Ramos (cell line): ENCODE results near the gene MEF2C.

Experiments used
- in situ Hi-C: fragments of 300-500 bp; cut with MboI; formaldehyde crosslinking; loops from one replicate; pipeline ENCODE4 v1.14.3; 2022; ENCODE audit warnings: low sequenced_read_pairs; ENCODE audit not compliant: unreplicated experiment

MEF2C gene

DNA sequence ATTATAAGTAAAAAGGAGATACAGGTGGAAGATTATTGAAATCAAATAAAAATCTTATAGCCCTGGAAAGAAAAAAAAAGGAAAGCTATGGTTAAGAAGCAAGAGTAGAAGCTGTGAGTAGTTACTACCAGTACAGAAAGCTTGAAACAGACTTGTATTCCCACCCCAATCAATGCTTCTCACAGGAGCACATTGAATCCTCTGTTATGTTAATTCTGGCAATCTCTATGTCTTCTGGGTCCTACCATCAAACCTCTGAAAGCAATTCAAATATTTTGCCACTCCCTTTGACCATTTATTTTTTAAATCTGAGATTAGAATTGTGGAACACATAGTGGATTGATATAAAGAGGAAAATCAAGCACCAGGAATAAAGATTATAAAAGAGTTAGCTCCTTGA, 186.5 kb downstream of the MEF2C start:
- in situ Hi-C loops: no loop called here

DNA sequence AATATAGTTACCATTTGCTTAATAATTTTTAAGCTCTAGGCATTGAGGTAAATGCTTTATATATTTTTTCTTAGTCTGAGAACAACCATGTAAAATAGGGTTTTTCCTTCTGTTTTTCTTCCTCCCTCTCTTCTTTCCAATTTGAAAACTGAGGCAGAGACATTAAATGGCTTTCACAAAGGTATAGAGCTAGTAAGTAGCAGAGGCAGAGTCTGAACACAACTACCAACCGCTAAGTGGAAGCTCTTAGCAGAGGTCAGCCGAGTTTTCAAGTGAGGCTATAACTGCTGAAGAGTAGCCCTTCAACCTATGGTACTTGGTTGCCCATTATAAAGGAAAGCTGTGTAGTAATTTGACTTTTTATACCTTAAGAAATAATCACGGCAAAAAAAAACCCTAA, 187.1 kb downstream of the MEF2C start:
- in situ Hi-C loops: no loop called here

DNA sequence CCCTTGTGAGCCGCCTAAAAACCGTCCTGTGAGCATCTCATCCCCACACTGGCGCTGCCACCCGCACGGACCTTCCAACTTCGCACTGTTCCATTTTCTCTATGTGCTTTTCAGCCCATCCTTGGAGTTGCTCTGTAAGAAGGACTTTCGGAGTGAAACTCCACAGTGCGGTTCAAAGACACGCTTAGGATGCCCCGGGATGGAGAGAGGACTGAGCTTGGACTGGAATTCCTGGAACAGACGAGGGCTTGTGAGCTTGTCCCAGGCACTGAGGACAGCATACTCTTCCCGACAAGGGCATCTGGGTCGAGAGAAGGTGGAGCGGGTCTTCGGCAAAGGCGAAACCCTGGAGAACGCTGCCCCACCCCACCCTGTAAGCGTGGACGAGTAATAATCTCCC, 187.8 kb downstream of the MEF2C start:
- in situ Hi-C loops: no loop called here

DNA sequence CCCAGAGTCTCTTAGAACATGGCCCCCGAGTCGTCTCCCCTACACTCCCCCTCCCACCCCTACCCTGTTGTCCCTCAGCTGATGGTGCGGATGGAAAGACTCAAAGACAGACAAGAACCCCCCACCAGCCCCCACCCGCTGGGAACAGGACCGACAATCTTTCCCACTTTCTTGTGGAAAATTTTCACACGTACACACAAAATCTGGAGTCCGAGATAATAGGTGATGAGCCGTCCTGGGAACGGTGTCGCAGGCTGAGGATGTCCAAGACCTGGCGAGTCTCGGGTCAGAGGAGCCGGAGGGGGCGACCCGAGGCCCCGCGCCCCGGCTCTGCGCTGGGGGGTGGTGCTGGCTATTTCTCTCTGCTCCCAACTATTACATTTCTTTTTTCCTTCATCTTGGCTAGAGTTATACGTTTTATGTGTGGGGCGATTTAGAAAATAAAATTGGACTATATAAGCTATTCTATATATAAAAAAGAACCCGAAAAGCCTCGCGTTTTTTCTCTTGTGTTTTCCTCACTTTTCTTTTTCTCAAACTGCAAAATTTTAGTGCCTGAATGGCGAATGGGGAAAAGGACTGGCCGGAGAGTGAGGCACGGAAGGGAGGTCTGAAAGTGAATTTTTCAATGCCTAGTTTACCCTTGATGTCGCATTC, 188.8 kb downstream of the MEF2C start:
- in situ Hi-C loops: no loop called here

DNA sequence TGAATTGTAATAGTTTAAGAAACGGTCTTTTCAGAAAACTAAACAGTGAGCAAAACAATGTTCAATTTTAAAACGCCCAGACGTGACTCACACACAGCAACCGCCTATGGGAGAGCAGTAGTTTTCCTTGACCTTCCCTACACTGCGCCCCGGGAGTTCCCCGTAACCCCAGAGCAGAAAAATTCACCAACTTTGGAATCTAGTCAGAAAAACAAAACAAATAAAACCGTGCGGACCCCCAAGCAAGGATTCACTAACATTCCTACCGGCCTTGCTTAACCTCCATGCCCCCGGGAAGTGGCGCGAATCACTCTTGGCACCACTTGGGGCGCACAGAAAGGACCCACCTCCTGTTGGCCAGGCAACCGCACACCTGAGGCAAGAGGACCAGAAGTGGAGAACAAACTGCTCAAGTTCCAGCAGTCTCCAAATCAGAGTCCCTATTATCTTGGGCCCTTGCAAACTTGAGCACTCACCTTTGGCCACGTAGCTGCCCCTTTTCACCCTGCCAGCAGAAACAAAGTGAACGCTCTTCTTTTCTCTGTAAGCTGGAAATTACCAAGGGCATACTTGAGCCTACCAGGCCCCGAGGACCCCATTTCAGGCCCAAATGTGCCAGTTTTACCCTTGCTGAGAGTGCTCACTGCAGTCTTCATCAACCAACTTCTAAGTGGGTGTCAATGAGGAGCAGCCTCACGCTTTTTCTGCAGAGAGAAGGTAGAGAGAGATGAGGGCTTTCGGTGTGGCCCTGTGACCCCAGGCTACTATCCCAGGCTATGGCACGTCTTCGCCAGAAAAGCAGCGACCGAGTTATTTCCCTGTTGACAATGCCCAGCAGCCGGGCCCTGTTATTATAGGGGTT, 189.7 kb downstream of the MEF2C start:
- in situ Hi-C loops: no loop called here

DNA sequence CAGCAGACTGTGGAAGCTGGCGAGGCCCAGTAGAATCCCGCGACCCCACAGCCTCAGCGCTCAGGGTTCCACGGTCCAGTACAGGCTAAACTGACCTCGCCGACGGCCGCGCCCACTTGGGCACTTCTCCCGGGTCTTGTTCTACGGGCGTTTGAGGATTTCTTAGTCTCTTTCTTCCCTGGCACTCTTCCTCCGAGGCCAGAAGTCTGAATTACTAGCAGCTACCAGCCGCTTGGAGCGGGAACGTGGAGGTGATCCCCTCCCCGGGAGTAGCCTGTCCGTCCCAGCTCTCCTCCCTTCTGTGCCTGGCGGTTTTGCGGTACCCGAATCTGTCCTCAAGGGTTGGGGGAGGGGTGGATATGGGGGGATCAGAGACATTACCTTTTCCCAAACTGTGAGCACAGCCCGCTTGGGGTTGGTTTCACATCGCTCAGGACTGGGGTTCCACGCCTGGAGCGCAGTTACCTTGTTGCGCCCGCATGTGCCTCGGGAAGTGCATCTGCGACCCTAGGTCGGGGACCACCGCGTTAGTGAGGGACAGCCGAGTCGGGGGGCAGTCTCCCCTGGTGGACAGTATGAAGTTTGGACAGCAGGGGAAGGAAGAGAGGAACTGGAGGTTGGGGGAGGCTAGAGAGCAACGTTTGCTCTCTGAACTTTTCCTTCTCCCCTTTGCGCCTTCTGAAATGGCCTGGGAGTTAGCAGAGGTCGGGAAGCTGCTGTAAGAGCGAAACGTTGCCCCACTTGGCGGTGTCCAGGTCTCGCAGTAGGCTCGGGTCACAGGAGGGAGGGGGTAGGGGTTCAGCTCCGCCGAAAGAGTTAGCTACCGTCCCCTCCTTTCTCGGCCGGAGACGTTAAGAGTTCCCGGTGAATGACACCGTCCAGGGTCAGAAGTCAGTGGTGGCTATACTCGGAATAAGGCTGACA, 190.8 kb downstream of the MEF2C start:
- in situ Hi-C loops: no loop called here

DNA sequence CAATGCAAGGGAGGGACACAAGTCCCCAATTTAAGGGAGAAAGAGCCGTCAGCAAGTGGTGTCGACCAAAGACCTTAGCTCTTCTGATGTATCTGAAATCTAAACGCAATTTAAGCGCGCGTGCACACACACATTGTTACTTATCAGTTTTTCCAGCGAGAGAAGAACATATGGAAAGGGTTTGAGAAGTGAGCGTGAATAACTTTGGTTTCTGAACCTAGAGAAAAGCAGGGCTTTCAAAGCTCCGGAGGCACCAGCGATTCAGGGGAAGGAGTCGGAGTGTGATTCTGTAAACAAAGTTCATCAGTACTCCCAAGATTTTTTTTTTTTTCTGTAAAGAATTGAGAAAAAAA, 191.8 kb downstream of the MEF2C start:
- in situ Hi-C loops: no loop called here

DNA sequence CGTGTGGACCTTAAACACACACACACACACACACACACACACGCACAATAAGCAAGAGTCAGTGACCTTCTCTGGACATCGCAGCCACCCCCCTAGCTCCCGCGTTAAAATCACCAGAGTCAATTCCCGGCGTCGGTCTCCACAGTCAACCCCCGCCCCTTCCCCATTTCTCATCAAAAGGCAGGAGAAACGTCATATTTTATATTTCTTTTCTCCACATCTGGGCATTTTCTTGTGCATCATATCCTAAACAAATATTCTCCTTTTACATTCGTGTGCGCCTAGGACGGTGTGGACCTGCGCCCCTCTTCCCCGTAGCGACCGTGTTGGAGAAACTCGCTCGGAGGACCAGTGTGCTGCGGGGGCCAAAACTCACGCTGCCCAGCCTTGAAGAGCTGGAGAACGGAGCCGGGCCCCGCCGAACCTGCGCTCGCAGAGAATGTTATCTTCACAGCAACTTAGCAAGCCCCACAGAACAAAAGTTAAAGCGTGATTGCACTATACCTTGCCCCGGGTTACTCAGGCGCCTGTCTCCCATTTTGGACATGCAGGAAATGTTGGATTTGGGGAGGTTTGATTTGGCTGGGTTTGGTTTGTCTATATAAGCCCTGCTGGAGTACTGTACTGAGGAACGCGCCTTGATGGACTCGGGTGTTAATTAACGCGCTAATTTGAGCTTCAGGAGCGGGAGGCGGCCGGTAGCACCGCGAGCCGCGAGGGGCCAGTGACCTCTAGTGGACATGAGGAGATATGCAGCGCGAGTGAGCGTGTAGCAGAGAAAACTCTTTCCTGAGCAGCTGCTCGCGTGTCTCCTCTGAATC, 192.4 kb downstream of the MEF2C start:
- in situ Hi-C loops: no loop called here

DNA sequence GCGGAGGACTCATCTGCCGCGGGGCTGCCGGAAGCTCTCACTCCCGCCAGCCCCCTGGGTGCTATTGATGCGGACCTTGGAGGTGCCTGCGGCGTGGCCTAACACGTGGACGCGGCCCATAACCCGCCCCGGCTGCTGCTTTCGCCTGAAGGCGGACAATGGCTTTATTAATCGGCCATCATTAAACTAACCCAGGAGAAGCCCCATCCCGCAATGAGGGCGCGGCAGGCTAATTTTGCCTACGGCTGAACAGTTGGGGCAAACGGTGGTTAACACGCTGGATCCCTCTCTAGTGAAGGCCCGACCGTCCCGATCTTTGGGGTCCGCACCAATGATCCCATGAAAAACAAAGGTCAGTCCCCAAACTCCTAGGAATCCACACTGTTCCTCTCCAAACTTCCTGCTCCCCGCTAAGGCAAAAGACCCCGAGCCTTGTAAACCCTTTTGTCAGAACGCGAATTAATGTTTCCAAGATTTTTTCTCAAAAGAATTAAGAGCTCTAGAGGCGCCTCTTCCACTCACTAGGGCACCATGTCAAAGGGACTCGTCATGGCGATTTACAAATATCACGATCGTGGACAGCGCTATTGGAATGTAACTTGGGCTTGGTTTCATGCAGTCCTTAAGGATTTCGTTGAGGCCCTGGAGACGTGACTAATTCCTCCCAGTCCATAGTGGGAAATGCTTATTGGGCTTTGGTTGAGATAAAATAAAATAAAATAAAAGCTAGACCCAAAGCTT, 193.1 kb downstream of the MEF2C start:
- in situ Hi-C loops: loop anchor here (5.0 to 10.0 kb wide), 2 partner anchors 548 to 915 kb away; no protein-coding TSS in a partner anchor

DNA sequence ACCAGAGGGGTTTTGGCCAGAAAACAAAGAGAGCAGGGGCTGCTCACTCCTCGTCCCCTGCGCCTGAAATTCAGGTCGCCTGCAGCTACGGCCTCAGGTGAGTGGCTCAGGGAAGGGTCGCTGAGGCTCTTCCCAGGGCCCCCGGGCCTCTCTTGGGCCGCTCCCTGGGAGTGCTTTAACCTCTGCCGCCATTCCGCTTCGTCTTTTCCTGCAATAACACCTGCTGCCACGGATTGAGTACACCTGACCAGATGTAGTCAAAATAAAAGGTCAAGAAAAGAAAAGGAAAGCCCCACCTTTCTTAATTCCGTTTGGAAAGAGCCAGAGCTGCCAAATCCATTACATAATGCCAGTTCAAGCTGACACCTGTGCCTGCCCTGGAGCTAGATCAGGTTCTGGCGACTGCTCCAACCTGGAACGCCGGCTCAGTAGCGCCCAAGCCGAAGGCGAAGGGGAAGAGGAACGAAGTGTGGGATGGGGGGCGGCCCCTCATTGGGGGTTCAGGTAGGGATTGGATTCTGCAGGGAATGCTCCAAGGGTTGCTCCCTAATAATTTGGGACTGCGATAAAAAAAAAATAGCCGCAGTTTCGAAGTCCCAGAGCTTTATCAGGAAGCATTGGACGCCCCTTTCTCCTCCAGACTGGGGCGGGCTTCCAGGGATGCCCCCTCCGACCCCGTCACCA, 193.9 kb downstream of the MEF2C start:
- in situ Hi-C loops: loop anchor here (5.0 to 10.0 kb wide), 2 partner anchors 547 to 914 kb away; no protein-coding TSS in a partner anchor

DNA sequence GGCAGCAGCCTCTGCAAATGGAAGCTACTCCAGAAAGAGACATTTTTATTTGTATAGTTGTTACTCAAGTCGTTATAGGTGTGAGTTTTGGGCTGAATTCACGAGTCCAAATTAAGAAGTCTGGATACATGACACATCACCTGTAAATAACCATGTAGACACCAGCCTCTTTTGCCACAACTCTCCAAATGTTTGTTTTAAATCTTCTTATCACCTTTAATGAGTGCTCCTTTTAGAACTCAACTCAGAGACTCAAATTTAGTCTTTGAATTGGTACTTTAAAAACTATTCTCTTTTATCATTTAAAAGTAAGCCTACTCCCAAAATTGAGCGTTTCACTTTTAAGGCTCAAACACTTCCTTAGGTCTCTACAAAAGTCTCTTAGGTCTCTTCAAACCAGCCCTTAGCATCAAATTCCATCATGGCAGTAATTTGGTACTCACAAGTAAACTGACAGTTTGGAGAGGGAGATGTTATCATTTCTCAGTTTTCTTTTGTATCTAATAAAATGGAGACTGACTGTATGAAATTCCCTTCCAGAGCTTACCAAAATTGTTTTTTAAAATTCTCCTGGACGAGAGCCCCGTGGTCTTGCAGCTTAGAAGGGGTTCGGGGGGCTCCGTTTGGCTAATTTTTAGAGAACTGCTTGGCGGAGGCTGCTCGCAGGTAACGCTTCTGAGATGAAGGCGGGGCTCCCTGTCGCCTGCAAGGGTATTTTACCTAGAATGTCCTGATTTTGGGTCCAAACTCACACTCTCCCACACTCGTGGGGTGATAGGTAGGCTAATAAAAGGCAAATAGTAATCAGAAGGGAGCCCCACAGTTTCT, 194.6 kb downstream of the MEF2C start:
- in situ Hi-C loops: loop anchor here (5.0 to 10.0 kb wide), 2 partner anchors 546 to 914 kb away; no protein-coding TSS in a partner anchor

DNA sequence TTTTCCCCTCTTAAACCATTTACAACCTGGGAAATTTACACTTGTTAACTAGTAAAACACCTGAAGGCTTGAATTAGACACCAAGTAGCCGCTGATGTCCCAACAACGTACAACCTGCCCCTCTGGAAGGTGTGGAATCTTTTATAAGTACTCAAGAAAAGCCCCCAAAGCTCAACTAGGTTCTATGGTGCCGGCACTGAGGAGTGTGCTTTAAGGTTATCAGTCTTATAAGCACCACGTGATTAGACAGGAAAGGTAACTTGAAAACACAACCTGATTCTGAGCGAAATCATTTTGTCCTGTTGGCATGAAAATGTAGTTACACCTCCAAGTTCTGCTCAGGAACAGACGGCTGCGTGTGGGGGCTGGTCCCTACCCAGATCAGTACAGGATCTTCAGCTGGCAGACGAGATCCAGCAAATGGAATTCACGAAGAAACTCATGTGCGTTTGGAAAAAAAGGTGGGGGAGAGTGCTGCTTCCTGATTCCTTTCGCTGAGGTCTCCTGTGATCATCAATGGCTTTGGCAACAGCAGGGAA, 195.5 kb downstream of the MEF2C start:
- in situ Hi-C loops: loop anchor here (5.0 to 10.0 kb wide), 2 partner anchors 545 to 913 kb away; no protein-coding TSS in a partner anchor

DNA sequence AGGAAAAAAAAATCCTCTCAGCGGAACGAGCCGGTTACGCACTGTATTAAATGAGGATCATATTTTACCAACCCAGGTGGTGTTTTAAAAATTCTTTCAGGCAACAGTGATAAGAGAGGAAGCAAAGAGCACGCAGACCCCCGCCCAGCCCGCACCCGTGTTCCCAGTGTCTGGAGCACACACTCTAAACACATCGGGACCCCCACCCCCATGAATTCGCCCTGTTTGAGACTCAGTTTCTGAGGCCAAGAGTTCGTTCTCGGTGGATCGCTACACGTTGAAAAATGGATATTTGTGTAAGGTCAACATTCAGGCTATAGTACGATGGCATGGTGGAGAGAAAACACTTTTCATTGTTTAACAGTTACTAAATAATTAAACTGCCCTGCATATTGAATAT, 196.3 kb downstream of the MEF2C start:
- in situ Hi-C loops: loop anchor here (5.0 to 10.0 kb wide), 2 partner anchors 544 to 912 kb away; no protein-coding TSS in a partner anchor

DNA sequence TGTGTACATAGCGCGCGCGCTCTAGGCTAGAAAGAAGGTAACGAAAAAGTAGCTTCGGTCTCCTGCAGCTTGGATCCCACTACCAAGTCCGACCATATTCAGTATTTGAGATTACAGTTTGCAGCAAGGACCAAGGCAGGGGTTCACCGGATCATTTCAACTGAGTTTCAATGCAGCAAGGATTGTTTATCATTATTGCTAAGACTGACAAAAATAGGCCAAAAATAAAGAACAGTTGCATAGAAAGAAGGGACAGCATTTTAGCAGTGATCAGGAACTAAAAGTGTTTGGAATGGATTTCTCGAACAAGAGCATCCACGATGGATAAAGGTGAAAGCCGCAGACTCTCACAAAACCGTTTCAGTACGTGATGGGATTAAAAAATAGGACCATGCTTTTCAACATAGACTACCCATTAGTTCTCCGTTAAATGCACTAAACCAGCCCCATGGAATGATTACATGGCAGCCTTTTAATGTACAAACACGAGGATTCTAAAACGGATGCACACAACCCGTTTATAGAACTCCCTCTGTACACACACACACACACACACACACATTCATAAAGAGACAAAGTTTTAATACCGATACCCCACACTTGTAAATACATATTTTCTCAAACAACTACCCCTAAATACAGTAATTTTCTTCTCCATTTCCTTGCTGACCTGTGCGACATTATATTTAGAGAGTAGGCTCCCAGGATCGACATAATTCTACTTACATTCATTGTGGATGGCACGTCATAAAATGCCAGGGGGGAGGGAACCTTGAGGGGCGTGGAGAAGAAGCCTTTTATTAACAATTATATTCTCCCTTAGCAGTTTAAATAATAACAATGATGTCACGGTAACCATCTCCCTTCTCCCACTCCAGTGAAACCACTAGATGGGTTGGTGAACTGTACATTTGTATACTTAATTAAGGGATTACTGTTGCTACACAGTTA, 197.1 kb downstream of the MEF2C start:
- in situ Hi-C loops: loop anchor here (5.0 to 10.0 kb wide), 2 partner anchors 544 to 911 kb away; no protein-coding TSS in a partner anchor

DNA sequence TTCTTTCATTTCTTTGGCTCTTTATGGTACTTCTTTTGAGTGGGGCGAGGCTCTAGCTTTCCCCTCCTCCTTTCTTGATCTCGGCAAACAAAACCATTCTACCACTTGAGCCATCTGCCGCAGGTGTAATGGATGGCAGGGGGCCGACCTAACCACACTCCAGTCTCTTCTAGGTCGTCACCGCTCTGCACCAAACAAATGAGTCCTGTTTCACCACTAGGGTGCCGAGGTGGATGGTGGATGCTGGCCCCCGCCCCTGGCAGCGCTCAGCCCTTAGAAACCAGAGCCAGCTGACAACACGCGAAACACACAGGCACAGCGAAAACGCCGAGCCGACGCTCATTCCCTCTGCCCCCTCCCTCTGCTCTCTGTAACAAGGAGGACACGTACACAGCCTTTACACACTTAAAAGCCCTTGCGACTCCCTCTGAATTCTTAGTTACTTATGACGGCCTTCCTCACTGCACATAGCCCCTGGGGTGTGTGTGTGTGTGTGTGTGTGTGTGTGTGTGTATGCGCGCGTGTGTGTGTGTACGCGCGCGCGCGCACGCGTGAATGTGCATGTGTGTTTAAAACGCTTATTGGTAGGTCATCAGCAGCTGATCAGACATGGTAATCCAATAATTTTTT, 199.4 kb downstream of the MEF2C start:
- in situ Hi-C loops: loop anchor here (10.0 kb wide), 1 partner anchor 909 kb away; no protein-coding TSS in a partner anchor
